A204.1 (cell line): Measurements from ENCODE around the gene EDEM2.
"Not testable (repeated sequence)": the region's sequence is repeated elsewhere in the genome, so short reads cannot be mapped to it uniquely, and the experiment has no call there.

Experiments used
- FAIRE-seq: peaks from 2 replicates; lab custom pipeline; 2012; peaks lifted over from hg19 to GRCh38; lab: Jason Lieb, UNC

Gene EDEM2

DNA sequence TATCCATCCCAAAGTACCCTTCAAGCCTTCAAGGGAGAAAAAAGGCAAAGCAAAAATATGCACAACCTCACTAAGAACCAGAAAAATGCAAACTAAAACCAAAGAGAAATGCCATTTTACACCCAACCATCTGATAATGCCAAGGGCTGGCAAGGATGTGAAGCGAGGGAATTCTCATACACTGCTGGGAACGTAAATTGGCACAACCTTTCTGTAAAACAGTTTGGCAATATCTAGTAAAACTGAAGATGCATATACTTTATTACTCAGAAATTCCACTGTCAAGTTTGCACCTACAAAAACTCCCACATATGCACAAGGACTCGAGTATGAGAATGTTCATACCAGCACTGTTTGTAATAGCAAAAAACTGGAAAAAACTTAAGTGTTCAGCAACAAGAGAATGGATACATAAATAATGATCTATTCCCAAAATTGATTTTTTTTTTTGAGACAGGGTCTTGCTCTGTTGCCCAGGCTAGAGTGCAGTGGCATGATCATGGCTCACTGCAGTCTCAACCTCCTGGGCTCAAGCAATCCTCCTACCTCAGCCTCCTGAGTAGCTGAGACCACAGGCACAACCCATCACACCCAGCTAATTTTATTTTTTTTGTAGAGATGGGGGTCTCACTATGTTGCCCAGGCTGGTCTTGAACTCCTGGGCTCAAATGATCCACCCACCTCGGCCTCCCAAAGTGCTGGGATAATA lies 21.7 kb upstream of the EDEM2 start:
- not testable (repeated sequence) for FAIRE-seq

DNA sequence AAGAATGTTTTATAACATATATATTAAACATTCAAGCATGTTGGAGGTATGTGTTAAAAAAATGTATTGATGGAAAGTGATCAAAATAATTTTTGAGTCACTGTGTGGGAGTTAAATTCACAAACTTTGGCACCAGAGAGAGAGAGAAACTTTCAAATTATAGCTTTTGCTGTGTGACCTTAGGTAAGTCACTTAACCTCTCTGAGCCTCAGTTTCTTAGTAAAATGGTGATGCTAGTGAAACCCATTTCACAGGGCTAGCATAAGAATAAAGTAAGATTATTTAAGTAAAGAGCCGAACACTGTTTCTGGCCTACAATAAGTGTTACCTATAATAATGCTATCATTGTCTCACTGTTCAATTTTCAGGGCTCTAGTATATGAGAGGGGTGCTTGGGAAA lies 20.7 kb upstream of the EDEM2 start:
- FAIRE-seq = no peak

DNA sequence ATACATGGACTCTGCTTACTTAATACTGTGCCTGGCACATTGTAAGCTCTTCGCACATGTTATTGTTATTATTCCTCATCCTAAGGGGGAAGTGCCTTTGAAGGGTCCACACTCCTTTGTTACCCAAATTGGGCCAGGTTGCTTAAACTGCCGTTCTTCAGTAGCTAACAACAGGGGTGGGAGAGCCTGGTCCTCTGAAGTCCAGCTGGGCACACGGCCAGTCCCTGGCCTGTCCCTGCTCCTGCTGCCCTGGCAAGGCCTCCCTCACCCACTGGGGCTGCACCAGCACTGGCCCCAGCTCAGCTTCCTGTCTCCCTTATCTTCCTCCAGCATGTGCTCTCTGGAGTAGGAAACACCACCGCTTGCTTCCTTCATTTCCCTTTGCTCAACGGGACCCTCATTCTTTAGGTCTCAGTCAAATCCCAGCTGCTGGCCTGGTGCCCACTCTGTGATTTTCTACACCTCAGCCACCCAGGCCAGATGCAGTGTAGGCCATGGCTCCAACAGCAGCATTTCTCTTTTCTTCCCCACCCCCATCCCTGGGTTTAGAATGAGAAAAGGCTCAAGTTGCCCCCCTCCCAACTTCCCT lies 19.2 kb upstream of the EDEM2 start:
- no peak for FAIRE-seq

GRCh38 chr20:35165221-35166185 lies 18.4 kb upstream of the EDEM2 start:
- FAIRE-seq = no peak

DNA sequence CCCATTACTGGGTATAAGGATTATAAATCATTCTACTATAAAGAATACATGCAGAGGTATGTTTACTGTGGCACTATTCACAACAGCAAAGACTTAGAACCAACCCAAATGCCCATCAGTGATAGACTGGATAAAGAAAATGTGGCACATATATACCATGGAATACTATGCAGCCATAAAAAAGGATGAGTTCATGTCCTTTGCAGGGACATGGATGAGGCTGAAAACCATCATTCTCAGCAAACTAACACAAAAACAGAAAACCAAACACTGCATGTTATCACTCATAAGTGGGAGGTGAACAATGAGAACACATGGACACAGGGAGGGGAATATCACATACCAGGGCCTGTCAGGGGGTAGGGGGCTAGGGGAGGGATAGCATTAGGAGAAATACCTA lies 17.4 kb upstream of the EDEM2 start:
- FAIRE-seq = not testable (repeated sequence)

DNA sequence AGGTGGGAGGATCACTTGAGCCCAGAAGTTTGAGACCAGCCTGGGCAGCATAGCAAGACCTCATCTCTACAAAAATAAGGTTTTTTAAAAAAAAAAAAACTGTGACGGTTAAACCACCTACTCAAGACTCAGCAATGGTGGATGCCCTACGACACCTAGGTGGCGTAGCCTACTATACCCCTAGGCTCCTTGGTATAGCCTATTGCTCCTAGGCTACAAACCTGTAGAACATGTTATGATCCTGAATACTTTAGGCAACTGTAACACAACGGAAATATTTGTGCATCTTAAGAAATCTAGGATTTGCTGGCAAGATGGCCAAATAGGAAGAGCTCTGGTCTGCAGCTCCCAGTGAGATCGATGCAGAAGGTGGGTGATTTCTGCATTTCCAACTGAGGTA lies 13.2 kb upstream of the EDEM2 start:
- not testable (repeated sequence) for FAIRE-seq

- no peak for FAIRE-seq
Measured at GRCh38 chr20:35156978-35157377, 9.8 kb upstream of the EDEM2 start.

DNA sequence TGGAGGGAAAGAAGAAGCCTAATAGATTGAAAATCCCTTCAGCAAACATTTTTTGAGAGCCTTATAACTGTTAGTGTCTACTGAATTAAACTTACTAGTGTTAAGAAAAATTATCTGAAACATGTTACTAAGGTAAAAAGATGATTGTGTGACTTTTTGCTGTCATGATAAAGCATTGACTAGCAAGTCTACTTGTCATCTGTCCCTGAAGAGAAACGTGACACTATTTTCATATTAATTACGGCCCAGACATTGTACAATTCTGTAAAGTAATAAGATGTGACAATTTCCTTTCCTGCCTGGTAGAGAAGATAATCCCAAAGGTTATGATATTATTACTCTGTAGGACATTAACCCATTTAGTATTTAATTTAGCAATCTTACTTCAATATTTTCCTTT lies 8.8 kb upstream of the EDEM2 start:
- FAIRE-seq = no peak

DNA sequence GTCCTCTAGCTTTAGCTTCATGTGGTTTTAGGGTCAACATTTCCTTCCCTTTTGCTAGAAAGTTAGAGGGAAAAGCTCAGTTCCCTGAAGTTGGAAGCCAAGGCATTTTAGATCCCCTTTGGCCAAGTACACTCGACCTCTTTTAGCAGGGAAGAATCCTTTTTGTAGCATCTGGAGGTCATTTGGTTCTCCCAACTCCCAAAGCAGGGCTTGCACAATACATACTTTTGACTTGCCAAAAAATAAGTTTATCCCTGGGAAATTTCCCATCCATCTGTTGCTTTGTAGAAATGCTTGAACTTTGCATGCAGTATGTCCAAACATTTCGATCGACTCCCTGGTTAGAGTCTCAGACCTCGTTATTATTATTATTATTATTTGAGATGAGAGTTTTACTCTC lies 4.6 kb upstream of the EDEM2 start:
- FAIRE-seq = no peak

- no peak for FAIRE-seq
Measured at GRCh38 chr20:35150846-35151579, 3.9 kb upstream of the EDEM2 start.

- FAIRE-seq = not testable (repeated sequence)
Measured at GRCh38 chr20:35147575-35148071, 487 bp upstream of the EDEM2 start.

DNA sequence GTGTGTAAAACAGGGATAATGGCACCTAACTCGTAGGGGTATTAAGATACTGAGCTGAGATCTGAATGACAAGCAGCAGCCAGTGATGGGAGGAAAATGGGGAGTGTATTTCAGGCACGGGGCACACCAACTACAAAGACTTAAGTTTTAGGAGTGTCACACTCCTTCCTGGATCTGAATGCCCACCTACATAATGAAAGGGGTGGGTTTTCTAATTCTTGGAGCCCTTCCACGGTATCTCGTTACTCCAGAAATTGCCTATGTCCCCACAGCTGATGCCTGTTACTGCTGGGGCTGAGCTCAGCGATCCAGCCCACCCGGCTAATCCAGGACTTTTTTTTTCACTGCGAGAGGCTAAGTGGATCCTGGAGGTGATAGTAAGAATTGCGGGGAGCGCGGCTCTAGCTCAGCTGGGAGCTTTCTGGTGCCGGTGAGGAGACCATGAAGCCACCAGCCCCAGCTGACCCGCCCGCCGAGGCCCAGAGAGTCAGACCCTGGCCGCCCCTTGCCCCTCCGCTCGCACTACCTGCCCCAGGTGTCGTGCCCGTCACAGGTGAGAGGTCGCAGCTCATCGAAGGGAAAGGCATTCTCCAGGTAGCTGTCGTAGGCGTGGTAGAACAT lies 727 bp downstream of the EDEM2 start:
- no peak for FAIRE-seq

DNA sequence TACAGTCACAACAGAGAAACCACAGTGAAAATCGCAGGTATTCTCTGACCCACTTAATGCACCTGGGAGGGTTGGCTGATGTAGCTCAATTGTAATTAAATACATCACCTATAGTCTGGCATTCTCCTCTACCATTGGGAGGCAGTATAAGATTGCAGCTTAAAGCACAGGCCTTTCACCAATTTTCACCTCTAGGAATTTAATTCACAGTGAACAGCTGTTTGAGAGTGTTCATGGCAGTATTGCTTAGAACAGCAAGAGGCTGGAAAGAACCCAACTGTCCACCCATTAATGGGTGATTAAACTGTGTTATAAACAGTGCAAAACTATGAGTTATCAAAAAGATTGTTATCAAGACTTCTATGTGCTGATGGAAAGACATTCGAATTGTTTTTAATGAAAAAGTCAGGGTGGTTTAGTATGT lies 2.0 kb downstream of the EDEM2 start:
- FAIRE-seq = no peak

GRCh38 chr20:35144694-35145093 lies 2.4 kb downstream of the EDEM2 start:
- FAIRE-seq = no peak

DNA sequence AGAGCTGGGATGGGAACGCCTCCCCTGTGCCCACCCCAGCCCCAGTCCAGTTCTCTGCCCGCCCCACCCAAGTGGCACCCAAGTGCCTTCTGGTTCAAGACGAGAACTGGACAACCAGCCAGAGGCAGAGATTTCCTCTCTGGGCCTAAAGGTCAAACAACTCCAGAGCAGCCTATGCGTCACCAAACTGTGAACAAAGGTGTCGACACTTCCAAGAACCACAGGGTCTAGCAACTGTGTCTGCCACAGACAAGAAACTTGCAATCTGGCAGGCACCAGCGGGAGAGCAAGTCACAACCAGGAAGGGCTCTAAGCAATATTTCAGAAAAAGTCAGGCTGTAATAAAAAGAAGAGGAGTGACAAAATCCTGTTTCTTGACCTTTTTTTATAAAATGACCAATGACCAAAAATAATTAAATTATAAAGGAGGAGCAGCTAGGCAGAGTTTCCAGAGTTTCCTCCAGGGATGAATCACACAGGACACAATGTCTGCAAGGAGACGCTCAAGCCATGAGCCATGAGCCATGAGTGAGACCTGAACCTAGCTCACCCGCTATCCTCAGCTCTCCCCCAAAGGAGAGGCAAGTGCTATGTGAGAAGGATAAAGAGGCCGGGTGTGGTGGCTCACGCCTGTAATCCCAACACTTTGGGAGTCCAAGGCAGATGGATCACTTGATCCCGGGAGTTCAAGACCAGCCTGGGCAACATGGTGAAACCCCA lies 11.1 kb downstream of the EDEM2 start:
- FAIRE-seq = no peak

- FAIRE-seq = no peak
Measured at GRCh38 chr20:35134880-35135279, 12.3 kb downstream of the EDEM2 start.

DNA sequence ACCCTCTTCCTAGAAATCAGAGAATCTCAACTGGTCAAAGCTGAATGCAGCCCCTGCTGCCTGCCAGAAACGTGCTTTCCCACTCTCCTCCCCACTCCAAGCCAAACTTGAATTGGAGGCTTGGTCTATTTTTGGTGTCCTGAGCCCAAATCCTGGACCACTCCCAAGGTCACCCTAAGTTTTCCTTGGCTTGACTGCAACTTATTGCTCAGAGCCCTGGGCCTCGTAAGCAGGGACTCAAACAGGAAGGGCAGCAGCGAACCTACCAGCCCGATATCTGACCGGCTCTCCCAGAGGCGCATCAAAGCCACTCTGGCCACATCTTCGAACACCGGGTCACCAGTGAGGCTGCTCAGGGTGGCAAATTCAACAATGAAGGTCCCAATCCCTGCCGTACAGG lies 12.7 kb downstream of the EDEM2 start:
- FAIRE-seq = no peak

GRCh38 chr20:35133735-35134134 lies 13.4 kb downstream of the EDEM2 start:
- FAIRE-seq = no peak

GRCh38 chr20:35133031-35133430 lies 14.1 kb downstream of the EDEM2 start:
- no peak for FAIRE-seq

- no peak for FAIRE-seq
Measured at GRCh38 chr20:35131934-35132333, 15.2 kb downstream of the EDEM2 start.

- FAIRE-seq = no peak
Measured at GRCh38 chr20:35129647-35130069, 17.5 kb downstream of the EDEM2 start.
